ENCODE data around the gene SUCO.

GRCh38 chr1:172650474-172651193 is 117.7 kb downstream of the SUCO start:
- no peak for TF ChIP-seq CTCF (conservative IDR thresholded peaks at IDR 0.05; ENCODE audit: low read depth, low read length)
- no peak for TF ChIP-seq EZH2 (IDR thresholded peaks at IDR 0.05; ENCODE audit: borderline replicate concordance, low read depth, low read length, poor library complexity, severe bottlenecking)
